Measurements from ENCODE around the gene SPTBN4. TPM values are rescaled to one million over a fixed set of nuclear protein-coding genes. Genes with fewer than 3 reads are reported as not detected.

The SPTBN4 gene
- total and polyA plus RNA-seq, 10 of the 15 experiments (the other 5 are each of a cell fraction or from before 2014, with no cell fraction given): 0.04 to 1.1 (median 0.34) TPM; not detected in 1

DNA sequence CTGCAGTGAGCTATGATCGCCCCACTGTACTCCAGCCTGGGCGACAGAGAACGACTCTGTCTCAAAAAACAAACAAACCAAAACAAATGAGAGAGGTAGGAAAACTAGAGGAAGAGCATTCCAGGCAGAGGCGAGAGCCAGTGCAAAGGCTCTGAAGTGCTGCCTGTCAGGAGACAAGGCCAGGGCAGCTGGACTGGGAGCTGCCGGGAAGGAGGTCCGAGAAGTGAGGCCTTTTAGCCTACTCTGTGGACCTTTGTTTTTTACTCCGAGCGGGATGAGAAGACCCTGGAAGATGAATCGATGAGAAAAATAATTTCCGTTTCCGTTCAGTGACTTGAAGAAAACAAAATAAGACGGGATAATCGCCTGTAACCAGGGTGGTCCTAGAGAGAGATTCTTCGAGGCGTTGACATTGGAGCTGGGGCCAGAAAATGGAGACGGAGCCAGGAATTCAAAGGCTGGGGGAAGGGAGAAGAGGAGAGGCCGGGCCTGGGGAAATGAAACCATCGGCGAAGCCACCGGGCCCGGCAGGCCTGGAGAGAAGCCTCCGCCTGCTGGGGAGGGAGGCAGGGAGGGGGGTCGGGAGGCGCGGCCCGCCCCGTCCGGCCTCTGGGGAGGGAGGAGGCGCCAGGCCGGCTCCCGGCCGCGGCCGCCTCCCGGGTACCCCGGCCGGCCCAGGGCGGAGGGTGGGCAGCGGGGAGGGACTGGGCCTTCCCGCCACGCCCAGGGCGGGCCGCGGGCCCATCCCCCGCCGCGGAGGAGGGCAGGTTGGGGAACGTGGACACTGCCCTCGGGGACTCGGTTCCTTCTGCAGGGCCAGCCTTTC is 33.2 kb upstream of the SPTBN4 start (continued):
- TF ChIP-seq CHD2 (IDR thresholded peaks at IDR 0.05; ENCODE audit: borderline replicate concordance, low read depth, low read length) (0 out of 2 replicates have a peak, but pooled peaks have one; percentile 39), CBFB (IDR thresholded peaks at IDR 0.05; ENCODE audit: low read depth) (no peak), RELA (IDR thresholded peaks at IDR 0.05; ENCODE audit: borderline replicate concordance, partially characterized antibody) (no peak), EZH2 (IDR thresholded peaks at IDR 0.05; ENCODE audit: borderline replicate concordance, control insufficient read depth, low read depth, low read length) (no peak), MTA3 (IDR thresholded peaks at IDR 0.05; ENCODE audit: borderline replicate concordance, low read length) (no peak), CHD1 (IDR thresholded peaks at IDR 0.05; ENCODE audit: low read depth, low read length) (no peak), TCF7 (IDR thresholded peaks at IDR 0.05; ENCODE audit: borderline replicate concordance) (no peak), CREB1 (IDR thresholded peaks at IDR 0.05; ENCODE audit: low read depth) (no peak; the same call in 1 of the 2 replicates), EP300 (IDR thresholded peaks at IDR 0.05; ENCODE audit: borderline replicate concordance in 1 of 2, control insufficient read depth in 1 of 2, low read depth in 2 of 2, low read length in 2 of 2) (peak in 1 of 2 experiments; percentile 24; a peak in 1 of 4 replicates), MYC (IDR thresholded peaks at IDR 0.05; ENCODE audit: insufficient read depth, insufficient read length, insufficient replicate concordance, low read length, severe bottlenecking) (no peak), KDM1A (IDR thresholded peaks at IDR 0.05; ENCODE audit: borderline replicate concordance) (no peak), SP1 (IDR thresholded peaks at IDR 0.05; ENCODE audit: low read depth, low read length) (no peak), POLR2AphosphoS5 (IDR thresholded peaks at IDR 0.05; ENCODE audit: low read length) (no peak)
- TF ChIP-seq, protein P1, sequence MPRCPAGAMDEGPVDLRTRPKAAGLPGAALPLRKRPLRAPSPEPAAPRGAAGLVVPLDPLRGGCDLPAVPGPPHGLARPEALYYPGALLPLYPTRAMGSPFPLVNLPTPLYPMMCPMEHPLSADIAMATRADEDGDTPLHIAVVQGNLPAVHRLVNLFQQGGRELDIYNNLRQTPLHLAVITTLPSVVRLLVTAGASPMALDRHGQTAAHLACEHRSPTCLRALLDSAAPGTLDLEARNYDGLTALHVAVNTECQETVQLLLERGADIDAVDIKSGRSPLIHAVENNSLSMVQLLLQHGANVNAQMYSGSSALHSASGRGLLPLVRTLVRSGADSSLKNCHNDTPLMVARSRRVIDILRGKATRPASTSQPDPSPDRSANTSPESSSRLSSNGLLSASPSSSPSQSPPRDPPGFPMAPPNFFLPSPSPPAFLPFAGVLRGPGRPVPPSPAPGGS (IDR thresholded peaks at IDR 0.05; ENCODE audit: borderline replicate concordance, insufficient read depth, low read depth, low read length, poor library complexity, severe bottlenecking): peak; percentile 40
- TF ChIP-seq, protein P2, sequence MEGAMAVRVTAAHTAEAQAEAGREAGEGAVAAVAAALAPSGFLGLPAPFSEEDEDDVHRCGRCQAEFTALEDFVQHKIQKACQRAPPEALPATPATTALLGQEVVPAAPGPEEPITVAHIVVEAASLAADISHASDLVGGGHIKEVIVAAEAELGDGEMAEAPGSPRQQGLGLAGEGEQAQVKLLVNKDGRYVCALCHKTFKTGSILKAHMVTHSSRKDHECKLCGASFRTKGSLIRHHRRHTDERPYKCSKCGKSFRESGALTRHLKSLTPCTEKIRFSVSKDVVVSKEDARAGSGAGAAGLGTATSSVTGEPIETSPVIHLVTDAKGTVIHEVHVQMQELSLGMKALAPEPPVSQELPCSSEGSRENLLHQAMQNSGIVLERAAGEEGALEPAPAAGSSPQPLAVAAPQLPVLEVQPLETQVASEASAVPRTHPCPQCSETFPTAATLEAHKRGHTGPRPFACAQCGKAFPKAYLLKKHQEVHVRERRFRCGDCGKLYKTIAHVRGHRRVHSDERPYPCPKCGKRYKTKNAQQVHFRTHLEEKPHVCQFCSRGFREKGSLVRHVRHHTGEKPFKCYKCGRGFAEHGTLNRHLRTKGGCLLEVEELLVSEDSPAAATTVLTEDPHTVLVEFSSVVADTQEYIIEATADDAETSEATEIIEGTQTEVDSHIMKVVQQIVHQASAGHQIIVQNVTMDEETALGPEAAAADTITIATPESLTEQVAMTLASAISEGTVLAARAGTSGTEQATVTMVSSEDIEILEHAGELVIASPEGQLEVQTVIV (IDR thresholded peaks at IDR 0.05; ENCODE audit: borderline replicate concordance, partially characterized antibody): no peak
- TF ChIP-seq, protein P3, sequence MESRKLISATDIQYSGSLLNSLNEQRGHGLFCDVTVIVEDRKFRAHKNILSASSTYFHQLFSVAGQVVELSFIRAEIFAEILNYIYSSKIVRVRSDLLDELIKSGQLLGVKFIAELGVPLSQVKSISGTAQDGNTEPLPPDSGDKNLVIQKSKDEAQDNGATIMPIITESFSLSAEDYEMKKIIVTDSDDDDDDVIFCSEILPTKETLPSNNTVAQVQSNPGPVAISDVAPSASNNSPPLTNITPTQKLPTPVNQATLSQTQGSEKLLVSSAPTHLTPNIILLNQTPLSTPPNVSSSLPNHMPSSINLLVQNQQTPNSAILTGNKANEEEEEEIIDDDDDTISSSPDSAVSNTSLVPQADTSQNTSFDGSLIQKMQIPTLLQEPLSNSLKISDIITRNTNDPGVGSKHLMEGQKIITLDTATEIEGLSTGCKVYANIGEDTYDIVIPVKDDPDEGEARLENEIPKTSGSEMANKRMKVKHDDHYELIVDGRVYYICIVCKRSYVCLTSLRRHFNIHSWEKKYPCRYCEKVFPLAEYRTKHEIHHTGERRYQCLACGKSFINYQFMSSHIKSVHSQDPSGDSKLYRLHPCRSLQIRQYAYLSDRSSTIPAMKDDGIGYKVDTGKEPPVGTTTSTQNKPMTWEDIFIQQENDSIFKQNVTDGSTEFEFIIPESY (IDR thresholded peaks at IDR 0.05): no peak
